HL-60 (cell line): ENCODE results near the gene YTHDF1.

Experiments
- GABPA ChIP-seq: IDR thresholded peaks from 2 replicates; pipeline ENCODE4 v1.6.1; 2012; ENCODE audit warnings: low read depth
- POLR2AphosphoS5 ChIP-seq: IDR thresholded peaks from 2 replicates; pipeline ENCODE4 v1.6.1; 2012; ENCODE audit warnings: low read depth
- SPI1 ChIP-seq: IDR thresholded peaks from 2 replicates; pipeline ENCODE4 v1.6.1; 2012; ENCODE audit warnings: low read depth, mild to moderate bottlenecking, borderline replicate concordance
- TF ChIP-seq, protein P1 (sequence below): IDR thresholded peaks from one replicate; pipeline ENCODE4 v1.5.1; 2011; ENCODE audit warnings: low read length, control low read depth, inconsistent platforms; ENCODE audit not compliant: insufficient read depth
- TF ChIP-seq, protein P2 (sequence below): IDR thresholded peaks from 2 replicates; pipeline ENCODE4 v1.6.1; 2012; ENCODE audit warnings: low read depth; ENCODE audit not compliant: insufficient replicate concordance

DNA sequence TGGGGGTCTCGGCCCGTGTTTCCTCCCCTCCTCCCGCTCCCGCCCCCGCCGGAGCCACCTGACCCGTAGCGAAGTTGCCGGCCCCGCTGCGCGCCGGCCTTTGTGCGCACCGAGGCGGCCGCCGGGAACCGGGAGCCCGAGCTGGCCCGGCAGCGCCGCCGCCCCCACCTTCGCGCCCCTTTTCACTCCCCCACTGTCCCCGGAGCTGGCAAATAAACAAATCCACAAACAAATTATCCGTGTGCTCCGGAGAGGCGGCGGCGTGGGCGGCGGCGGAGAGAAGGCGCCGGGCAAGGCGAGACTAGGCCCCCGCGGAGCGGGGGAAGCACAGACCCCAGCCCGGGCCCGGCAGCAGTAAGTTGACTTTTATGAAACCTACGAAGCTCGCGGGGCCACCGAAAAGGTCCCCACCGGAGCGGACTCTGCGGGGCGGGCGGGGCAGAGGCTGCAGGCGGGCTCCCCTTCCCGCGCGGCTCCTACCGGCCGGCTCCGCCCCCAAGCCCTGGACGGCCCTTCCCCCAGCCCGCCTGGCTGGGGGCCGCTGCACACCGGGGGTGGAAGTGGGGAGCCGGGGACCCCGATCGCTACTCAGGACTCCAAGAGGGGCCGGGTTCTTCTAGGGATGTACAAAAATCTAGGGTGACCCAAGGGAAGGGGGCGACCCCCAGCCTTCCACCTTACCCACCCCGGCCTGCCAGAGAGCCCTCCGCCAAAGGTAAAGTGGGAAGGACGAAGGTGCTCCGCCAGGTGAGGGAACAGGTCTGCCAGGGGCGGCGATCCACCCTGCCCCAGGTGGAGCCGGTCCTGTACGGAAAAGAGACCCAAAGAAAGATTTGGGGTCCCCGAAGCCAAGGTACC is 40.7 kb downstream of the YTHDF1 start:
- TF ChIP-seq POLR2AphosphoS5 (no peak), SPI1 (no peak), GABPA (no peak)
- TF ChIP-seq, protein P1, sequence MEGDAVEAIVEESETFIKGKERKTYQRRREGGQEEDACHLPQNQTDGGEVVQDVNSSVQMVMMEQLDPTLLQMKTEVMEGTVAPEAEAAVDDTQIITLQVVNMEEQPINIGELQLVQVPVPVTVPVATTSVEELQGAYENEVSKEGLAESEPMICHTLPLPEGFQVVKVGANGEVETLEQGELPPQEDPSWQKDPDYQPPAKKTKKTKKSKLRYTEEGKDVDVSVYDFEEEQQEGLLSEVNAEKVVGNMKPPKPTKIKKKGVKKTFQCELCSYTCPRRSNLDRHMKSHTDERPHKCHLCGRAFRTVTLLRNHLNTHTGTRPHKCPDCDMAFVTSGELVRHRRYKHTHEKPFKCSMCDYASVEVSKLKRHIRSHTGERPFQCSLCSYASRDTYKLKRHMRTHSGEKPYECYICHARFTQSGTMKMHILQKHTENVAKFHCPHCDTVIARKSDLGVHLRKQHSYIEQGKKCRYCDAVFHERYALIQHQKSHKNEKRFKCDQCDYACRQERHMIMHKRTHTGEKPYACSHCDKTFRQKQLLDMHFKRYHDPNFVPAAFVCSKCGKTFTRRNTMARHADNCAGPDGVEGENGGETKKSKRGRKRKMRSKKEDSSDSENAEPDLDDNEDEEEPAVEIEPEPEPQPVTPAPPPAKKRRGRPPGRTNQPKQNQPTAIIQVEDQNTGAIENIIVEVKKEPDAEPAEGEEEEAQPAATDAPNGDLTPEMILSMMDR, result no peak
- TF ChIP-seq, protein P2, sequence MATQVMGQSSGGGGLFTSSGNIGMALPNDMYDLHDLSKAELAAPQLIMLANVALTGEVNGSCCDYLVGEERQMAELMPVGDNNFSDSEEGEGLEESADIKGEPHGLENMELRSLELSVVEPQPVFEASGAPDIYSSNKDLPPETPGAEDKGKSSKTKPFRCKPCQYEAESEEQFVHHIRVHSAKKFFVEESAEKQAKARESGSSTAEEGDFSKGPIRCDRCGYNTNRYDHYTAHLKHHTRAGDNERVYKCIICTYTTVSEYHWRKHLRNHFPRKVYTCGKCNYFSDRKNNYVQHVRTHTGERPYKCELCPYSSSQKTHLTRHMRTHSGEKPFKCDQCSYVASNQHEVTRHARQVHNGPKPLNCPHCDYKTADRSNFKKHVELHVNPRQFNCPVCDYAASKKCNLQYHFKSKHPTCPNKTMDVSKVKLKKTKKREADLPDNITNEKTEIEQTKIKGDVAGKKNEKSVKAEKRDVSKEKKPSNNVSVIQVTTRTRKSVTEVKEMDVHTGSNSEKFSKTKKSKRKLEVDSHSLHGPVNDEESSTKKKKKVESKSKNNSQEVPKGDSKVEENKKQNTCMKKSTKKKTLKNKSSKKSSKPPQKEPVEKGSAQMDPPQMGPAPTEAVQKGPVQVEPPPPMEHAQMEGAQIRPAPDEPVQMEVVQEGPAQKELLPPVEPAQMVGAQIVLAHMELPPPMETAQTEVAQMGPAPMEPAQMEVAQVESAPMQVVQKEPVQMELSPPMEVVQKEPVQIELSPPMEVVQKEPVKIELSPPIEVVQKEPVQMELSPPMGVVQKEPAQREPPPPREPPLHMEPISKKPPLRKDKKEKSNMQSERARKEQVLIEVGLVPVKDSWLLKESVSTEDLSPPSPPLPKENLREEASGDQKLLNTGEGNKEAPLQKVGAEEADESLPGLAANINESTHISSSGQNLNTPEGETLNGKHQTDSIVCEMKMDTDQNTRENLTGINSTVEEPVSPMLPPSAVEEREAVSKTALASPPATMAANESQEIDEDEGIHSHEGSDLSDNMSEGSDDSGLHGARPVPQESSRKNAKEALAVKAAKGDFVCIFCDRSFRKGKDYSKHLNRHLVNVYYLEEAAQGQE, result no peak
